ENCODE results near the gene MYL9.

The MYL9 gene

GRCh38 chr20:36585410-36586125 lies 44.2 kb downstream of the MYL9 start:
- no peak for FAIRE-seq

GRCh38 chr20:36587388-36588070 lies 46.2 kb downstream of the MYL9 start:
- FAIRE-seq, result no peak

GRCh38 chr20:36591281-36591680 lies 50.0 kb downstream of the MYL9 start:
- FAIRE-seq, result no peak

GRCh38 chr20:36591854-36592641 lies 50.7 kb downstream of the MYL9 start:
- no peak for FAIRE-seq

GRCh38 chr20:36593347-36593929 lies 52.1 kb downstream of the MYL9 start:
- no peak for FAIRE-seq

GRCh38 chr20:36599912-36600345 lies 58.6 kb downstream of the MYL9 start:
- FAIRE-seq, result no peak
